Hepatic stellate cell (primary cell): ENCODE measurements around the gene CLPTM1.
"Not testable (repeated sequence)": the region's sequence is repeated elsewhere in the genome, so short reads cannot be mapped to it uniquely, and the experiment has no call there.

ENCODE experiments used
- DNase-seq: peaks from one replicate; pipeline ENCODE4 v3.0.0; 2011; ENCODE audit warnings: low spot score

CLPTM1 gene, protein sequence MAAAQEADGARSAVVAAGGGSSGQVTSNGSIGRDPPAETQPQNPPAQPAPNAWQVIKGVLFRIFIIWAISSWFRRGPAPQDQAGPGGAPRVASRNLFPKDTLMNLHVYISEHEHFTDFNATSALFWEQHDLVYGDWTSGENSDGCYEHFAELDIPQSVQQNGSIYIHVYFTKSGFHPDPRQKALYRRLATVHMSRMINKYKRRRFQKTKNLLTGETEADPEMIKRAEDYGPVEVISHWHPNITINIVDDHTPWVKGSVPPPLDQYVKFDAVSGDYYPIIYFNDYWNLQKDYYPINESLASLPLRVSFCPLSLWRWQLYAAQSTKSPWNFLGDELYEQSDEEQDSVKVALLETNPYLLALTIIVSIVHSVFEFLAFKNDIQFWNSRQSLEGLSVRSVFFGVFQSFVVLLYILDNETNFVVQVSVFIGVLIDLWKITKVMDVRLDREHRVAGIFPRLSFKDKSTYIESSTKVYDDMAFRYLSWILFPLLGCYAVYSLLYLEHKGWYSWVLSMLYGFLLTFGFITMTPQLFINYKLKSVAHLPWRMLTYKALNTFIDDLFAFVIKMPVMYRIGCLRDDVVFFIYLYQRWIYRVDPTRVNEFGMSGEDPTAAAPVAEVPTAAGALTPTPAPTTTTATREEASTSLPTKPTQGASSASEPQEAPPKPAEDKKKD

DNA sequence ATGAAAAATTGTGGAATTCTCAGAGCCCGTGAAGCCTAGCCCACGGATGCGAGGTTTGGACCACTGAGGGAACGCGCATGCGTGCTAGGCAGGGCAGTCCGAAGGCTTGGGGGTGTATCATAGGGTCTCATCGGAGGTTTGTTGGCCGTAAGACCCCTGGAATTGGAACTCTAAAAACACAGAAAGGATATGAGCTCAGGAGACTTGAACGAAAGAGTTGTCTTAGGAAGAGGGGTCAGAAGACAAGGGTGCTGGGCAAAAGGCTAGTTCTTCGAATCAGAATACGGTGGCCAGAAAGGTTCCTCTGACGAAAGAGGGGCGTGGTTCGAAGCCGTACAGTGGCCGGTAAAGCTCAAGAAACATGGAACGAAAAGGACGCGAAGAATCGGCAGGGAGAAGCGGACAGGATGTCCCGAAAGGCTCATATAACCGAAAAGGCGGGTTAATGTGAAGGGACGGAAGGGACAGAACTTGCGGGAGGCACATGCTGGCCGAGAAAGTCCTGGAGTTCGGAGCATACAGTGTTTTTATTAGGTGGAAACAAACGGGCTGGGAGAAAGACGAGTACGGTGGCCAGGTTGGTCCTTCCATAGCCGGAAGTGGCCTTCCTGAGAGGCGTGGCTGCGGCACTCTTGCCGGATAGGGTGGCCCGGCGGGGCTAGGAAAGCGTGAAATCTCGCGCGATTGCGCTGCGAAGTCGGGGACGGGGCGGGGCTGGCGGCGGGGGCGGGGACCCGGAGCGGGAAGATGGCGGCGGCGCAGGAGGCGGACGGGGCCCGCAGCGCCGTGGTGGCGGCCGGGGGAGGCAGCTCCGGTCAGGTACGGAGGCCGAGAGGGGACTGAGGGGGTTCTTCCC is at the start of gene CLPTM1:
Gene CLPTM1, plus strand, starts transcription at position 732 of the 856 bp plus-strand sequence. Its CDS starts 16 bp downstream, at position 748.
- DNase-seq = peak; percentile 98

DNA sequence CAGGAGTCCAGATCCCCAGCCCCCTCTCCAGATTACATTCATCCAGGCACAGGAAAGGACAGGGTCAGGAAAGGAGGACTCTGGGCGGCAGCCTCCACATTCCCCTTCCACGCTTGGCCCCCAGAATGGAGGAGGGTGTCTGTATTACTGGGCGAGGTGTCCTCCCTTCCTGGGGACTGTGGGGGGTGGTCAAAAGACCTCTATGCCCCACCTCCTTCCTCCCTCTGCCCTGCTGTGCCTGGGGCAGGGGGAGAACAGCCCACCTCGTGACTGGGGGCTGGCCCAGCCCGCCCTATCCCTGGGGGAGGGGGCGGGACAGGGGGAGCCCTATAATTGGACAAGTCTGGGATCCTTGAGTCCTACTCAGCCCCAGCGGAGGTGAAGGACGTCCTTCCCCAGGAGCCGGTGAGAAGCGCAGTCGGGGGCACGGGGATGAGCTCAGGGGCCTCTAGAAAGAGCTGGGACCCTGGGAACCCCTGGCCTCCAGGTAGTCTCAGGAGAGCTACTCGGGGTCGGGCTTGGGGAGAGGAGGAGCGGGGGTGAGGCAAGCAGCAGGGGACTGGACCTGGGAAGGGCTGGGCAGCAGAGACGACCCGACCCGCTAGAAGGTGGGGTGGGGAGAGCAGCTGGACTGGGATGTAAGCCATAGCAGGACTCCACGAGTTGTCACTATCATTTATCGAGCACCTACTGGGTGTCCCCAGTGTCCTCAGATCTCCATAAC is 49.6 kb upstream of the CLPTM1 start, which contains the start of gene APOE:
Gene APOE, plus strand, starts transcription at position 360 of the 724 bp plus-strand sequence. CDS start 829 bp downstream, outside the sequence.
- DNase-seq = no peak

DNA sequence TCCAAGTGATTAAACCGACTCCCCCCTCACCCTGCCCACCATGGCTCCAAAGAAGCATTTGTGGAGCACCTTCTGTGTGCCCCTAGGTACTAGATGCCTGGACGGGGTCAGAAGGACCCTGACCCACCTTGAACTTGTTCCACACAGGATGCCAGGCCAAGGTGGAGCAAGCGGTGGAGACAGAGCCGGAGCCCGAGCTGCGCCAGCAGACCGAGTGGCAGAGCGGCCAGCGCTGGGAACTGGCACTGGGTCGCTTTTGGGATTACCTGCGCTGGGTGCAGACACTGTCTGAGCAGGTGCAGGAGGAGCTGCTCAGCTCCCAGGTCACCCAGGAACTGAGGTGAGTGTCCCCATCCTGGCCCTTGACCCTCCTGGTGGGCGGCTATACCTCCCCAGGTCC is 47.6 kb upstream of the CLPTM1 start:
- no peak for DNase-seq

DNA sequence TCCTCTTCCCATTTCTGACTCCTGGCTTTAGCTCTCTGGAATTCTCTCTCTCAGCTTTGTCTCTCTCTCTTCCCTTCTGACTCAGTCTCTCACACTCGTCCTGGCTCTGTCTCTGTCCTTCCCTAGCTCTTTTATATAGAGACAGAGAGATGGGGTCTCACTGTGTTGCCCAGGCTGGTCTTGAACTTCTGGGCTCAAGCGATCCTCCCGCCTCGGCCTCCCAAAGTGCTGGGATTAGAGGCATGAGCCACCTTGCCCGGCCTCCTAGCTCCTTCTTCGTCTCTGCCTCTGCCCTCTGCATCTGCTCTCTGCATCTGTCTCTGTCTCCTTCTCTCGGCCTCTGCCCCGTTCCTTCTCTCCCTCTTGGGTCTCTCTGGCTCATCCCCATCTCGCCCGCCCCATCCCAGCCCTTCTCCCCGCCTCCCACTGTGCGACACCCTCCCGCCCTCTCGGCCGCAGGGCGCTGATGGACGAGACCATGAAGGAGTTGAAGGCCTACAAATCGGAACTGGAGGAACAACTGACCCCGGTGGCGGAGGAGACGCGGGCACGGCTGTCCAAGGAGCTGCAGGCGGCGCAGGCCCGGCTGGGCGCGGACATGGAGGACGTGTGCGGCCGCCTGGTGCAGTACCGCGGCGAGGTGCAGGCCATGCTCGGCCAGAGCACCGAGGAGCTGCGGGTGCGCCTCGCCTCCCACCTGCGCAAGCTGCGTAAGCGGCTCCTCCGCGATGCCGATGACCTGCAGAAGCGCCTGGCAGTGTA is 46.9 kb upstream of the CLPTM1 start:
- DNase-seq = no peak

DNA sequence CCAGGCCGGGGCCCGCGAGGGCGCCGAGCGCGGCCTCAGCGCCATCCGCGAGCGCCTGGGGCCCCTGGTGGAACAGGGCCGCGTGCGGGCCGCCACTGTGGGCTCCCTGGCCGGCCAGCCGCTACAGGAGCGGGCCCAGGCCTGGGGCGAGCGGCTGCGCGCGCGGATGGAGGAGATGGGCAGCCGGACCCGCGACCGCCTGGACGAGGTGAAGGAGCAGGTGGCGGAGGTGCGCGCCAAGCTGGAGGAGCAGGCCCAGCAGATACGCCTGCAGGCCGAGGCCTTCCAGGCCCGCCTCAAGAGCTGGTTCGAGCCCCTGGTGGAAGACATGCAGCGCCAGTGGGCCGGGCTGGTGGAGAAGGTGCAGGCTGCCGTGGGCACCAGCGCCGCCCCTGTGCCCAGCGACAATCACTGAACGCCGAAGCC is 46.3 kb upstream of the CLPTM1 start:
- no peak for DNase-seq

DNA sequence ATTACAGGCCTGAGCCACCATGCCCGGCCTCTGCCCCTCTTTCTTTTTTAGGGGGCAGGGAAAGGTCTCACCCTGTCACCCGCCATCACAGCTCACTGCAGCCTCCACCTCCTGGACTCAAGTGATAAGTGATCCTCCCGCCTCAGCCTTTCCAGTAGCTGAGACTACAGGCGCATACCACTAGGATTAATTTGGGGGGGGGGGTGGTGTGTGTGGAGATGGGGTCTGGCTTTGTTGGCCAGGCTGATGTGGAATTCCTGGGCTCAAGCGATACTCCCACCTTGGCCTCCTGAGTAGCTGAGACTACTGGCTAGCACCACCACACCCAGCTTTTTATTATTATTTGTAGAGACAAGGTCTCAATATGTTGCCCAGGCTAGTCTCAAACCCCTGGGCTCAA is 45.4 kb upstream of the CLPTM1 start:
- no peak for DNase-seq

DNA sequence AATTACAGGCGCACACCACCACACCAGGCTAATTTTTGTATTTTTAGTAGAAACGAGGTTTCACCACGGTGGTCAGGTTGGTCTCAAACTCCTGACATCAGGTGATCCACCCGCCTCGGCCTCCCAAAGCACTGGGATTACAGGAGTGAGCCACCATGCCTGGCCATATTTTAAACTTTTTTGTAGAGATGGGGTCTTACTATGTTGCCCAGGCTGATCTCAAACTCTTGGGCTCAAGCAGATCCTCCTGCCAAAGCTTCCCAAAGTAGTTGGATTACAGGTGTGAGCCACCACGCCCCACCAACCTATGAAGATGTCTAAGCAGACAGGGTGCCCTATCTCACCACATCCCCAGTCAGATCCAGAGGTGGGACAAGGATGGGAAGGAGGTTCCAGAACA is 43.3 kb upstream of the CLPTM1 start:
- DNase-seq = not testable (repeated sequence)

DNA sequence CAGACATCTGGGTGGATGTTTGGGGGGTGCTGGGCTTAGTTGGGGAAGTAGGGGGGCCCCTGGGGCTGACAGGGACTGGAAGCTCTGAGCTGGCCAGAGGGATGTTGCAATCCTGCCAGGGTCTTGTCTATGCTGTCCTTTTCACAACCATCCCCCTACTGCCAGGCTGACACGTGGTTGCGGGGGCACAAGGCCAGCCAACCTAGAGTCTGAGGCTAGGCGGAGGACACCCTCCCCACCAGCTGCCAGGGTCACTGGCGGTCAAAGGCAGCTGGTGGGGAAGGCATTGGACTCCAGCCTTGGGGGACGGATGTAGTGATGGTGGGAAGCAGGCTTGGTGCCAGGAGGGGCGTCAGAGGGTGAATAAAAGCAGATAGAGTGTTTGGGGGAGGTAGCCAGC is 42.3 kb upstream of the CLPTM1 start:
- DNase-seq = no peak

DNA sequence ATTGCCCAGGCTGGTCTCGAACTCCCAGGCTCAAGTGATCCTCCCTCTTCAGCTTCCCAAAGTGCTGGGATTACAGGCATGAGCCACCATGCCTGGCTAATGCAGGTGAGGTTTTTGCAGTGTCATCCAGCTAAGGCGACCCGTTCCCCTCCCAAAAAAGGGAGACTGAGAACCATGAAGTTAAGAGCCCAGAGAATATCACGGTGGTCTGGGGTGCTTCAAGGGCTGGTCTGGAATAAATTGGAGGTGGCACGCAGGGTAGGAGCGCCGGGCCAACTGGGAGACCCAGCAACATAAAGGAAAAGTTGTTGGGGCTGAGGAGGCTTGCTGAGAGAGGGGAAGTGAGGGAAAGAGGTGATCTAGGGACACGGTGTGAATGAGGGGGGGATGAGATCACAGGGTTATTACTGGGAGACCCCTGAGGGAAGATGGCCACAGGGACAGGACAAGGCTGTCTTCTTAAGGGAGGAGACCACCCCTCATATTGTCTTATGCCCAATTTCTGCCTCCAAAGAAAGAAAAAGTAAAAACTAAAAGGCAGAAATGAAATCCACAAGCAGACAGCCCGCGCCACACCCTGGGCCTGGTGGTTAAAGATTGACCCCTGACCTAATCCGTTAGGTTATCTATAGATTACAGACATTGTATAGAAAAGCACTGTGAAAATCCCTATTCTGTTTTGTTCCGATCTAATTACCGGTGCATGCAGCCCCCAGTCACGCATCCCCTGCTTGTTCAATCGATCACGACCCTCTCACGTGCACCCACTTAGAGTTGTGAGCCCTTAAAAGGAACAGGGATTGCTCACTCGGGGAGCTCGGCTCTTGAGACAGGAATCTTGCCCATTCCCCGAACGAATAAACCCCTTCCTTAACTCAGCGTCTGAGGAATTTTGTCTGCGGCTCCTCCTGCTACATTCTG is 41.4 kb upstream of the CLPTM1 start:
- DNase-seq = not testable (repeated sequence)

DNA sequence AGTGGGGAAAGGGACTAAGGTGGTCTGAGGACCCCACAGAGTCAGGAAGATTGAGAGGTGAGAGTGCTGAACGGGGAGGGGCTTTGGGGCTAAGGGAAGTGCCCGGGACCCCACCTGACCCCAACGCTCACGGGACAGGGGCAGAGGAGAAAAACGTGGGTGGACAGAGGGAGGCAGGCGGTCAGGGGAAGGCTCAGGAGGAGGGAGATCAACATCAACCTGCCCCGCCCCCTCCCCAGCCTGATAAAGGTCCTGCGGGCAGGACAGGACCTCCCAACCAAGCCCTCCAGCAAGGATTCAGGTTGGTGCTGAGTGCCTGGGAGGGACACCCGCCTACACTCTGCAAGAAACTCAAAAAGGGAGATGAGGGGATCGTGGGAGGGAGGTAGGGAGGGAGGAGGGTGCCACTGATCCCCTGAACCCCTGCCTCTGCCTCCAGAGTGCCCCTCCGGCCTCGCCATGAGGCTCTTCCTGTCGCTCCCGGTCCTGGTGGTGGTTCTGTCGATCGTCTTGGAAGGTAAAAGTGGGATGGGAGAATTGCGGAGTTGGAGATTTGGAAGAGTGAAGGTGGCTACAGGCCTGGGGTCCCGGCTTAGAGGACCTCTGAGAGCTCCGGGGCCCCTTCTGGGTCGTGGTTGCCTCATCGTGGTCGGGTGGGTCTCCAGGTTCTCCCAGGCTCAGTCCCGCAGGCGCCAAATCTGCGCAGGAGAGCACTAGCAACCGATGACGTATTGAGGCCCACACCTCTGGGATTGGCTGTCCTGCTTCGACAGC is 40.6 kb upstream of the CLPTM1 start, which contains the start of gene APOC1:
Gene APOC1, plus strand, starts transcription at position 176 of the 774 bp plus-strand sequence. Its CDS starts 284 bp downstream, at position 460.
- DNase-seq = peak; percentile 95

DNA sequence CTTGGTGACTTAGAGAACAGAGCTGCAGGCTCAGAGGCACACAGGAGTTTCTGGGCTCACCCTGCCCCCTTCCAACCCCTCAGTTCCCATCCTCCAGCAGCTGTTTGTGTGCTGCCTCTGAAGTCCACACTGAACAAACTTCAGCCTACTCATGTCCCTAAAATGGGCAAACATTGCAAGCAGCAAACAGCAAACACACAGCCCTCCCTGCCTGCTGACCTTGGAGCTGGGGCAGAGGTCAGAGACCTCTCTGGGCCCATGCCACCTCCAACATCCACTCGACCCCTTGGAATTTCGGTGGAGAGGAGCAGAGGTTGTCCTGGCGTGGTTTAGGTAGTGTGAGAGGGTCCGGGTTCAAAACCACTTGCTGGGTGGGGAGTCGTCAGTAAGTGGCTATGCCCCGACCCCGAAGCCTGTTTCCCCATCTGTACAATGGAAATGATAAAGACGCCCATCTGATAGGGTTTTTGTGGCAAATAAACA is 30.9 kb upstream of the CLPTM1 start:
- DNase-seq = no peak

DNA sequence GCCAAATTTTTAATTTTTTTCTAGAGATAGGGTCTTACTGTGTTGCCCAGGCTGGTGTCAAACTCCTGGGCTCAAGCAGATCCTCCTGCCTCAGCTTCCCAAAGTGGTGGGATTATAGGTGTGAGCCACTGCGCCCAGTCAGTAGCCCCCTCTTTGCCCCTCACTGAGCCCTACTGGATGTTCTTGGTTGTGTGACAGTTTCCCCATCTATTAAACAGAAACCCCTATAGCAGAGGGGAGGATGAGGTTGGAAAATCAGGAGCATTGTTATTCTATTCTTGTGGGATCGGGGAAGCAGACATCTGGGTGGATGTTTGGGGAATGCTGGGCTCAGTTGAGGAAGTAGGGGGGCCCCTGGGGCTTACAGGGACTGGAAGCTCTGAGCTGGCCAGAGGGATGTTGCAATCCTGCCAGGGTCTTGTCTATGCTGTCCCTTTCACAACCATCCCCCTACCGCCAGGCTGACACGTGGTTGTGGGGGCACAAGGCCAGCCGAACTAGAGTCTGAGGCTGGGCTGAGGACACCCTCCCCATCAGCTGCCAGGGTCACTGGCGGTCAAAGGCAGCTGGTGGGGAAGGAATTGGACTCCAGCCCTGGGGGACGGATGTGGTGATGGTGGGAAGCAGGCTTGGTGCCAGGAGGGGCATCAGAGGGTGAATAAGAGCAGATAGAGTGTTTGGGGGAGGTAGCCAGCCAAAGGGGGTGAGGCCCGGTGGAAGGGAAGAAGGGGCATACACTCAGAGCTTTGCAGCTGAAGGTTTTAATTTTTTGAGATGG is 29.9 kb upstream of the CLPTM1 start:
- peak; percentile 44 for DNase-seq

DNA sequence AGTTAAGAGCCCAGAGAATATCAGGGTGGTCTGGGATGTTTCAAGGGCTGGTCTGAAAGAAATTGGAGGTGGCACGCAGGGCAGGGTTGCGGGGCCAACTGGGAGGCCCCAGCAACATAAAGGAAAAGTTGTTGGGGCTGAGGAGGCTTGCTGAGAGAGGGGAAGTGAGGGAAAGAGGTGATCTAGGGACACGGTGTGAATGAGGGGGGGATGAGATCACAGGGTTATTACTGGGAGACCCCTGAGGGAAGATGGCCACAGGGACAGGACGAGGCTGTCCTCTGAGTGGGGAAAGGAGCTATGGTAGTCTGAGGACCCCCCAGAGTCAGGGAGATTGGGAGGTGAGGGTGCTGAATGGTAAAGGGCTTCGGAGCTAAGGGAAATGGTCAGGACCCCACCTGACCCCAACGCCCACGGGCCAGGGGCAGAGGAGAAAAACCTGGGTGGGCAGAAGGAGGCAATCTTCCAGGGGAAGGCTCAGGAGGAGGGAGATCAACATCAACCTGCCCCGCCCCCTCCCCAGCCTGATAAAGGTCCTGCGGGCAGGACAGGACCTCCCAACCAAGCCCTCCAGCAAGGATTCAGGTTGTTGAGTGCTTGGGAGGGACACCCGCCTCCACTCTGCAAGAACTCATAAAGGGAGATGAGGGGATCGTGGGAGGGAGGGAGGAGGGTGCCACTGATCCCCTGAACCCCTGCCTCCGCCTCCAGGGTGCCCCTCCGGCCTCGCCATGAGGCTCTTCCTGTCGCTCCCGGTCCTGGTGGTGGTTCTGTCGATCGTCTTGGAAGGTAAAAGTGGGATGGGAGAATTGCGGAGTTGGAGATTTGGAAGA is 28.7 kb upstream of the CLPTM1 start:
- DNase-seq = not testable (repeated sequence)

DNA sequence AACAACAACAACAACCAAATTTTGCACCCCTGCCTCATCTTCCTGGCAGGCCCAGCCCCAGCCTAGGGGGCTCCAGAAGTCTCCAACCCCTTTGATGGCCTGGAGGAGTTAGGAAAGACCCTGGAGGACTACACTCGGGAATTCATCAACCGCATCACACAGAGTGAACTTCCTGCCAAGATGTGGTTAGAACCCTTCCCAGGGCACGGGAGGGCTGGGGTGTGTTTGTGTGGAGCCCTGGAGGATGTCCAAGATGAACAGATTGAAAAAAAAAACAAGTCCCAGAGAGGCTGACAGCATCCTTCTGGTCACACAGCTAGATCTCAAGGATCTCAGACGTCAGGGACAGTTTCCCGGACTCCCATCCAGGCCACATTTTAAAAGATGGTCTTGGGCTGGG is 27.4 kb upstream of the CLPTM1 start:
- peak; percentile 61 for DNase-seq

DNA sequence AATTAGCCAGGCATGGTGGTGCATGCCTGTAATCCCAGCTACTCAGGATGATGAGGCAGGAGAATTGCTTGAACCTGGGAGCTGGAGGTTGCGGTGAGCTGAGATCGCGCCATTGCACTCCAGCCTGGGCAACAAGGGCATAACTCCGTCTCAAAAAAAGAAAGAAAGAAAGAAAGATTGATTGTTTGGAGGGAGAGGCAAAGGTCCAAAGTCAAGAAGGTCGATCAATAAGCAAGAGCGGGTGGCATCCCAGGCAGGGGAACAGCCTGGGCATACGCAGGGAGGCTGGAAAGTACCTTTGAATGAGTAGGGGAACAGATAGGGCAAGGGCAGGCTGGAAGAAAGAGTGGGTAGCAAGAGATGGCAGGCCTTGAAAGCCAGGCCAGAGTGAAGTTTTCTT is 25.1 kb upstream of the CLPTM1 start:
- no peak for DNase-seq

DNA sequence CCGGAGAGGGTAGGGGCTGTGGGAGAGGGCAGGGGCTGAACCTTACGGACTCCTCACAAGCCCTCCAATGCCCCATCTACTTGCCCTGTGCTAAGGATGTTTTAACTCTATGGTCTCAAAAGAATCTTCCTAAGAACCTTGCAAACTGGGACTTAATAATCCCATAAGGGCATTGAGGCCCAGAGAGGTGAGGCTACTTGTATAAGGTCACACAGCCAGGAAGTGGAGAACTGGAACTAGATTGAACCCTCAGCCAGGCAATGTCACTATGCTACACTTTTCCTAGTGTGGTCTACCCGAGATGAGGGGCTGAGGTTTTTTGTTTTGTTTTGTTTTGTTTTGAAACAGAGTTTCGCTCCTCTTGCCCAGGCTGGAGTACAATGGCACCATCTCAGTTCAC is 23.6 kb upstream of the CLPTM1 start:
- DNase-seq = no peak

DNA sequence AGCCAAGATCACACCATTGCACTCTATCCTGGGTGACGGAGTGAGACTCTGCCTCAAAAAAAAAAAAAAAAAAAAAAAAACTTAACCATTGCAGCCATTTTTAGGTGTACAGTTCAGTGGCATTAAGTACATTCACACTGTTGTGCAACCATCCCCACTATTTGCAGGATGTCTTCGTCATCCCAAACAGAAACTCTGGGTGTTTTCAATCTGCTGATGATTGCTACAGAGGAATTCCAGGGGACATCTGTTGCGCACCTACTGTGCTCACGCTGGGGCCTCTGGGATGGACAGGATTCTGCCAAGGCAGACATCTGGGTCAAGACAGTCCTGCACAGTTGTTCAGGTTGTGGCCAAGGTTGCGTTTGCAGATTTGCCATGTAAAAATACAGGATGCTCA is 15.5 kb upstream of the CLPTM1 start:
- DNase-seq = no peak
